Activated T-cell treated with anti-CD3 and anti-CD28 coated beads for 4 hours (primary cell): ENCODE results near the gene PCNX1.
A peak's percentile ranks its signal among the peaks of the same experiment; 100 is the strongest.
"Not testable (repeated sequence)": the region's sequence is repeated elsewhere in the genome, so short reads cannot be mapped to it uniquely, and the experiment has no call there.

ENCODE experiments used
- DNase-seq: peaks from one replicate; pipeline ENCODE4 v3.0.0-alpha.2; 2020

PCNX1 gene

DNA sequence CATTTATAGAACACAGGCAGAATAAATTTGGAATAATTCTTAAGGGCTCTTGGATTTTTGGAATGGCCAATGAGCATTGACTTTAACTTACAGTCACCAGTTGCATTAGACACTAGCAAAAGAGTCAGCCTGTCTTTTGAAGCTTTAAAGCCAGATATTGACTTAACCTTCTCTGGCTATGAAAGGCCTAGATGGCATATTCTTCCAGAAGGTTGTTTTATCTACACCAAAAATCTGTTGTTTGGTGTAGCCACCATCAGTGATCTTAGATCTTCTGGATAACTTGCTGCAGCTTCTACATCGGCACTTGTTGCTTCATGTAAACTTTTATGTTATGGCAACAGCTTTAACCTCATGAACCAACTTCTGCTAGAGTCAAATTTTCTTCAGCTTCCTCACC lies 10.4 kb downstream of the PCNX1 start:
- no peak for DNase-seq

GRCh38 chr14:70919774-70920173 lies 12.5 kb downstream of the PCNX1 start:
- no peak for DNase-seq

GRCh38 chr14:70920608-70921007 lies 13.3 kb downstream of the PCNX1 start:
- no peak for DNase-seq

DNA sequence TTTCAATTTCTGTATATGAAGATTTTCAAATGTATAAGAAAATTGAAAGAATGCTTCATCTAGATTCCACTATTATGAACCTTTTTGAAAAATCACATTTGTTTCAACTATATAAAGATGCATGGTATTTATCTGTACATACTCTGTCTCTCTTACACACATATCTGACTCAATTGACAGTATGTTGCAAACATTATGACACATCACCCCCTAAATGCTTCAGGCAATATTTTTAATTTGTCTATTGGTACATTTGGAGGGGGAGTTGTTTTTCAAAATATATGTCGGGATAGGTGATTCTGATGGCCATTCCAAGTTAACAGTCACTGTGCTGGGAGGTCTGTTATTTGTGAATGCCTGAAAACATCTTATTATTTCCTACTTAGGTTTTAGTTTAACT lies 14.4 kb downstream of the PCNX1 start:
- DNase-seq, result no peak

- DNase-seq, result no peak
Measured at GRCh38 chr14:70924521-70924920, 17.3 kb downstream of the PCNX1 start.

DNA sequence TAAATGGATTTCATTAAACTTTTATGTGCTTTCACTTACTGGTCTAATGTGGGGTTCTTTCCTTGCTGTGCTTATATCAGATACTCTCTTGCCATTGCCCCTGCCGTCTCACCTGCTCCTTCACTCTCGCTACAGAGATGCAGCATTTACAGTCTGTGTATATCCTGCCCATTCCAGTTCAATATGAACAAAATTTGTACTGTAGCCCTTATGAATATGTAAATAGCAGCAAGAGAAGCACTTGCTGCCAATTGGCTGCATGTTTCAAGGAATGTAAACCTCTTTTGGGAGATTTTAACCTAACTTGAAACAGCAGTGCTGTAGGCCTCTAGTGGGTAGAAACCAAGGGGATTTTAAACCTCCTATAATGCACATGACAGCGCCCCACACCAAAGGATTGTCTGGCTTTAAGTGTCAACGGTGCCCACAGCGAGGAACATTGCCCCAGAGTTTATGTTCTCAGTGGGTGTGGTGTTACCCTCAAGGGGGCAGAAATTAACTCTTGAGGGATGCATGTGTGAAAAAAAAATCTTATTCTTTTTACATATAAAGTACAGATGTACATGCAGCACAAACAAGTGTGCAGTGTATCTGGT lies 19.1 kb downstream of the PCNX1 start:
- DNase-seq, result no peak

DNA sequence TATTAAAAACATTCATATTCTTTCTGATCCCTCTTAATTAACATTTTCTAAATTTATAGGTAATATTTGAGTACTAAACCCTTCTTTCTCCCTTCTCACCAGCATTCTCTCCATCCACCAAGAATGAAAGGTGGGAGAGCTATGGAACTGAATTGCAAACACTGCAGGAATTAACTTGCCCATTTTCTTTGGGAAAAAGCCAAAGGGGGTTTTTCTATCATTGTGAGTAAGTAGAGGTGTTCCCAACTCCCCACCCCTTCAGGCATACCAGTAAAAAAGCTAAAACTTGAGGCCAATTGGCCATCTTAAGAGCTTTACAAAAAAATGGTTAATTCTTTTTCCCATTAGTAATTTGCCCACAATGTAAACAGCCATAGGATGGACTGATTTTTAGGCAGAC lies 23.7 kb downstream of the PCNX1 start:
- DNase-seq, result no peak

- no peak for DNase-seq
Measured at GRCh38 chr14:70934084-70934483, 26.8 kb downstream of the PCNX1 start.

DNA sequence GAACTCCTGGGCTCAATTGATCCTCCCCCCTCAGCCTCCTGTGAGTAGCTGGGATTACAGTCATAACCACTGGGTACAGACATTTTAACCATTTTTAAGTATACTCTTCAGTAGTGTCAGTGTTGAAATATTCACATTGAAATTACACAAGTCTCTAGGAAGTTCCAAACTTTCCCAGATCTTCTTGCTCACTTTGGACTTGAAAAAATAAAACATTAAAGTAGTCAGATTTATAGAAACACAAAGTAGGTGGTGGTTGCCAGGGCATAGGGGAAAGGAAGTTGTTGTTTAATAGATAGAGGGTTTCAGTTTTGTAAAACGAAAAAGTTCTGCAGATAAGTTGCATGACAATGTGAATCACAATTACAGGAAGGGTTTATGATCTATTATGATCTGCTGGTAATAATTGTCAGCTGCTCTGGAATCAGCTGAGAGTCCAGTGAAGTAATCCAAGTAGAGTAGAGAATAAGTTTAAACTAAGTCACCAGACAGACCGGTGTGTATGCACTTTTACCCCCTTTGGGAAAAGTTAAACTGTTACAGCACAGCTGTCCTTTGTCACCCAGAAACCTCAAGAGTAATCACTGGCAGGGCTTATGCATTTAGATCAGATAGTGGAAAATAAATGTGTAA lies 27.4 kb downstream of the PCNX1 start:
- DNase-seq, result no peak

DNA sequence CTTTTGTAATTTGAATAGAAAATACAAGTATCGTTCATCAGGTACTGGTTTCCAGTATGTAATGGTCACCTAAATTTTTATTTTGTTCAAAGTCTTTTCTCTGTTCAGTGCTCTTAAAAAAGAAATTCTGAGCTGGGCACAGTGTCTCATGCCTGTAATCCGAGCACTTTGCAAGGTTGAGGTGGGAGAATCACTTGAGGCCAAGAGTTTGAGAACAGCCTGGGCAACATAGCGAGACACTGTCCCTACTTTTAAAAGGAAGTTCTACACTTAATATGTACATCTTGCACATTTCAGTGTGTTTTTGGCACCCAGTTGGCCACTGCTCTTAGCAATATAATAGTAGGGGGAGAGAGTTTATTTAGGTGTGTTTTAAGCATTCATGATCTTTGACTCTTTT lies 27.9 kb downstream of the PCNX1 start:
- no peak for DNase-seq

DNA sequence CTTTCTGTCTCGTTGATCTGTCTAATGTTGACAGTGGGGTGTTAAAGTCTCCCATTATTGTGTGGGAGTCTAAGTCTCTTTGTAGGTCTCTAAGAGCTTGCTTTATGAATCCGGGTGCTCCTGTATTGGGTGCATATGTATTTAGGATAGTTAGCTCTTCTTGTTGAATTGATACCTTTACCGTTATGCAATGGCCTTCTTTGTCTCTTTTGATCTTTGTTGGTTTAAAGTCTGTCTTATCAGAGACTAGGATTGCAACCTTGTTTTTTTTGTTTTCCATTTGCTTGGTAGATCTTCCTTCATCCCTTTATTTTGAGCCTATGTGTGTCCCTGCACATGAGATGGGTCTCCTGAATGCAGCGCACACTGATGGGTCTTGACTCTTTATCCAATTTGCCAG lies 32.4 kb downstream of the PCNX1 start:
- not testable (repeated sequence) for DNase-seq

DNA sequence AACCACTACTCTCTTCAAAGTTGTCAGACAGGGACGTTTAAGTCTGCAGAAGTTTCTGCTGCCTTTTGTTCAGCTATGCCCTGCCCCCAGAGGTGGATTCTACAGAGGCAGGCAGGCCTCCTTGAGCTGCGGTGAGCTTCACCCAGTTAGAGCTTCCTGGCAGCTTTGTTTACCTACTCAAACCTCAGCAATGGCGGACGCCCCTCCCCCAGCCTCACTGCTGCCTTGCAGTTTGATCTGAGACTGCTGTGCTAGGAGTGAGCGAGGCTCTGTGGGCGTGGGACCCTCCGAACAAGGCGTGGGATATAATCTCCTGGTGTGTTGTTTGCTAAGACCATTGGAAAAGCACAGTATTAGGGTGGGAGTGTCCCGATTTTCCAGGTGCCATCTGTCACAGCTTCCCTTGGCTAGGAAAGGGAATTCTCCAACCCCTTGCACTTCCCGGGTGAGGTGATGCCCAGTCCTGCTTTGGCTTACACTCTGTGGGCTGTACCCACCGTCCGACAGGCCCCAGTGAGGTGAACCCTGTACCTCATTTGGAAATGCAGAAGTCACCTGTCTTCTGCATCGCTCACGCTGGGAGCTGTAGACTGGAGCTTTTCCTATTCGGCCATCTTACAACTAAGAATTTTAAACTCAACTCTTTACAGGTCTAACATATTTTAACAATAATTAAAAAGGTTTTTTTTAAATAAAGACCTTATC lies 34.5 kb downstream of the PCNX1 start:
- DNase-seq, result peak; percentile 23

DNA sequence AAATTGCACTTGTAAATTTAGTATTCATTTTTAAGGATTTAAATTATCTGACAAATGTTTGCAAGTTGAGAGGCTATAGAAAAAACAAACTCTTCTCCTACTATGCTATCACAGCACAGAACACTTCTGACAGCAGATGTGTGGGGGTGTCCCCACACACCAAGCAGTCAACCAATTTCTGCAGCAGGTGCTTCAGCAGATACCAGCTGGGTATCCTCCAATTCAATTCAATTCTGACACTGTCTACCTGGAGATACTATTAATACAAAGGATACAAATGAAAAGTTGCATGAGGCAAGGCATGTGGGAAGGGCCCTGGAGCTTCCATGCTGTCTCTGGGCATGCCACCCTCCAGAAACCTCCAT lies 35.1 kb downstream of the PCNX1 start:
- no peak for DNase-seq

- DNase-seq, result not testable (repeated sequence)
Measured at GRCh38 chr14:70942721-70943120, 35.5 kb downstream of the PCNX1 start.

- DNase-seq, result no peak
Measured at GRCh38 chr14:70943838-70944237, 36.6 kb downstream of the PCNX1 start.

- DNase-seq, result no peak
Measured at GRCh38 chr14:70947739-70948138, 40.5 kb downstream of the PCNX1 start.

- DNase-seq, result no peak
Measured at GRCh38 chr14:70952485-70952884, 45.2 kb downstream of the PCNX1 start.

DNA sequence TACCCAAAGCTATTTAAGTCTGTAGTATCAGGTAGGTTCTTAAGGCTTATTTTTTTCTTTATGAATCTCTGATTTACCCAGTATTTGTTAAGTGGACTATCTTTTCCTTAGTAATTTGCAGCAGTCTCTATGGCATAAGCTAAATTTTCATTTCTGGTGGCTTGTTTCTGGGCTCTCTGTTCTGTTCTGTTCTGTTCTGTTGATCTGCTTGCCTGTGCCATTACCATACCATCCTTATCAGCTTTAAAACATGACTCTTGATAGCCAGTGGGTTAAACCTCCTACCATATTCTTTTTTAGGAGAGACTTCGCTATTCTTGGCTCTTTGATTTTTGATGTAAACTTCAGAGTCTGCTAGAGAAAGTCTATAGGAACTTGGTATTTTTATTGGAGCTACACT lies 46.8 kb downstream of the PCNX1 start:
- no peak for DNase-seq

DNA sequence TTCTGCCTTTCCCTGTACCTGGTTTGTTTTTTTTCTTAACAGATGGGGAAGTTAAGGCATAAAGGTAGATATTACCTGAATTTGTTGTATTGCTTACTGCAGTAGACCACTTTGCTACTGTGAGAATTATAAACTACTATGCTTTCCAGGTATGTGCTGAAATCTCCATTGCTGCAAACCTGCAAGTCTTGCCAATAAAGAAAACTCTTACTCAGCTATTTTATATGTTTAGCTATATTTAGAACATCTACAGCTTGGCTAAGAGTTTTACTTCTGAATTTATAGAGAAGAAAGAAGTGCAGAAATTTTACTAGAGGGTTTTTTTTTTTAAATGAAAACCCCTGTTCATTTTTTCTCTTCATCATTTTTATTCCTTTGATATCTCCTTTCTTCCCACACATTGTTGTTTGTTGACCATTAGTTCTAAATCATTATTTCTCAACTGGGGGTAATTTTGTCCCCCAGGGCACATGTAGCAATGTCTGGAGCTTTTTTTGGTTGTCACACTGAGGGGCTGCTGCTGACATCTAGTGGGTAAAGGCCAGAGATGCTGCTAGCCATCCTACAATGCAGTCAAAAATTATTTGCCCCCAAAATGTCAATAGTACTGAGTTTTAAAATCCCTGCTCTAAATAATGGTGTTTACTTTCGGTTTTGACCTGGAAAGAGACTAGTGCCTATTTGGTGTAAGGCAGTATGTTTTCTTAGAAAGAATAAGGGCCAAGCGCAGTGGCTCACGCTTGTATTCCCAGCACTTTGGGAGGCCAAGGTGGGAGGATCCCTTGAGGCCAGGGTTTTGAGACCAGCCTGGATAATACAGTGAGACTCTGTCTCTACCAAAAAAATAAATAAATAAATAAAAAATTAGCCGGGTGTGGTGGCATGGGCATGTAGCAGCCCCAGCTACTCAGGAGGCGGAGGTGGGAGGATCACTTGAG lies 48.6 kb downstream of the PCNX1 start:
- no peak for DNase-seq

DNA sequence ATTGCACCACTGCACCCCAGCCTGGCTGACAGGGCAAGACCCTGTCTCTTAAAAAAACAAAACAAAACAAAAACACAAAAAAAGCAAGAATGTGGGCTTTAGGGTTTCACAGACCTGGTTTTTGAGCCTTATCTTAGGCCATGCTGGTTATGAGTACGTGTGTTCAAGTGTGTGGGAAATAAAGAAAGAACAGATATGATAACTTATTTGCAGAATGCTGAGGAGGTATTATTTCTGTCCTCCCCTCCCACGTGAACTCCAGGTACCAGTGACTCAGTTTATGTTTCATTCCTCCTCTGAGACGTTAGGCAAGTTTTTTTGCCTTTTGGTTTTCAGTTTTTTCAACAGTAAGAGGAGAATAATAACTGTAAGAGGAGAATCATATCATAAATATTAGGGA lies 49.3 kb downstream of the PCNX1 start:
- no peak for DNase-seq

GRCh38 chr14:70957710-70958109 lies 50.5 kb downstream of the PCNX1 start:
- no peak for DNase-seq

- DNase-seq, result no peak
Measured at GRCh38 chr14:70962935-70963334, 55.7 kb downstream of the PCNX1 start.

DNA sequence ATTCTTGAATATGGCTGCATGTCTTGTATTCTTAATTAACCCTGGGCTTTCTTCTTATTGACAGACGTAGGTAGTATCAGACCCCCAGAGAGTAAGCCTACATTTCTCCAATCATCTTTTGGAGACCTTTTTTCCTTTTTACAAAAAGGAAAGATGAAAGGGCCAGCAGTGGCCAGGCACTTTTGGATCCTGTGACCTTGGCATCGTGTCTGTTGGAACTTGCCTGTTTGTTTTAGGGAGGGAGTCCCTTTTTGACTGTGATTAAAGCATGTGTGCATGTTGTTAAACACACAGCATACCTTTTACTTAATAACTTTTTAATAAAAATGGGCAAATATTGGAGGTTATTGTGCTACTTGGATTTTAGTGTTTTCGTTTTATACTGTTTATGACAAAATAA lies 57.2 kb downstream of the PCNX1 start:
- no peak for DNase-seq

GRCh38 chr14:70971560-70971959 lies 64.3 kb downstream of the PCNX1 start:
- no peak for DNase-seq
